Naive B cell (primary cell): ENCODE results near the gene UIMC1. TPM values are rescaled to one million over a fixed set of nuclear protein-coding genes. Genes with fewer than 3 reads are reported as not detected.
"Not testable (repeated sequence)": the region's sequence is repeated elsewhere in the genome, so short reads cannot be mapped to it uniquely, and the experiment has no call there.

Experiments
- ATAC-seq, 2 donors: fragments of 150-1000 bp; cut with Tn5 transposase; 2 replicates each; pipeline ENCODE4 v1.10.0; 2021; ENCODE audit warnings: low read depth in 2 of 2, mild to moderate bottlenecking in 2 of 2, moderate library complexity in 2 of 2
- DNase-seq: peaks from one replicate; pipeline ENCODE4 v3.0.0; 2022
- H3K27ac Mint-ChIP-seq, 6 donors: one replicate each; pipeline ENCODE4 v1.8.0; 2020 to 2022; ENCODE audit warnings: mild to moderate bottlenecking in 6 of 6, mixed read lengths in 6 of 6, moderate library complexity in 5 of 6, inconsistent platforms in 2 of 6
- H3K27me3 Mint-ChIP-seq, 3 donors: one replicate each; pipeline ENCODE4 v1.8.0; 2021 to 2022; ENCODE audit warnings: mixed read lengths in 3 of 3, mild to moderate bottlenecking in 1 of 3
- H3K36me3 Mint-ChIP-seq, 2 donors: one replicate each; pipeline ENCODE4 v1.8.0; 2020 to 2022; ENCODE audit warnings: mixed read lengths in 2 of 2, inconsistent platforms in 1 of 2, mild to moderate bottlenecking in 1 of 2
- H3K4me1 Mint-ChIP-seq, 3 donors: one replicate each; pipeline ENCODE4 v1.8.0; 2020 to 2022; ENCODE audit warnings: mixed read lengths in 3 of 3, inconsistent platforms in 1 of 3, mild to moderate bottlenecking in 1 of 3, moderate library complexity in 1 of 3
- H3K4me3 Mint-ChIP-seq, 8 donors: one replicate each; pipeline ENCODE4 v1.8.0; 2020 to 2022; ENCODE audit warnings: mild to moderate bottlenecking in 8 of 8, mixed read lengths in 8 of 8, moderate library complexity in 8 of 8, inconsistent platforms in 2 of 8
- H3K9me3 Mint-ChIP-seq, 7 donors: one replicate each; pipeline ENCODE4 v1.8.0; 2020 to 2022; ENCODE audit warnings: mixed read lengths in 7 of 7, mild to moderate bottlenecking in 5 of 7, inconsistent platforms in 2 of 7, moderate library complexity in 1 of 7
- polyA plus RNA-seq, 6 donors: library from polyadenylated mRNA; unstranded; fragments of 300-500 nt; fragmentation: Illumina TruSeq; gene quantifications; one replicate each; pipeline ENCODE4 v1.2.3, GENCODE V29; 2021; ENCODE audit warnings: low read depth in 6 of 6

UIMC1 gene
- 10 to 100 TPM; 25.0 to 39.1 (median 32.7) TPM for polyA plus RNA-seq

DNA sequence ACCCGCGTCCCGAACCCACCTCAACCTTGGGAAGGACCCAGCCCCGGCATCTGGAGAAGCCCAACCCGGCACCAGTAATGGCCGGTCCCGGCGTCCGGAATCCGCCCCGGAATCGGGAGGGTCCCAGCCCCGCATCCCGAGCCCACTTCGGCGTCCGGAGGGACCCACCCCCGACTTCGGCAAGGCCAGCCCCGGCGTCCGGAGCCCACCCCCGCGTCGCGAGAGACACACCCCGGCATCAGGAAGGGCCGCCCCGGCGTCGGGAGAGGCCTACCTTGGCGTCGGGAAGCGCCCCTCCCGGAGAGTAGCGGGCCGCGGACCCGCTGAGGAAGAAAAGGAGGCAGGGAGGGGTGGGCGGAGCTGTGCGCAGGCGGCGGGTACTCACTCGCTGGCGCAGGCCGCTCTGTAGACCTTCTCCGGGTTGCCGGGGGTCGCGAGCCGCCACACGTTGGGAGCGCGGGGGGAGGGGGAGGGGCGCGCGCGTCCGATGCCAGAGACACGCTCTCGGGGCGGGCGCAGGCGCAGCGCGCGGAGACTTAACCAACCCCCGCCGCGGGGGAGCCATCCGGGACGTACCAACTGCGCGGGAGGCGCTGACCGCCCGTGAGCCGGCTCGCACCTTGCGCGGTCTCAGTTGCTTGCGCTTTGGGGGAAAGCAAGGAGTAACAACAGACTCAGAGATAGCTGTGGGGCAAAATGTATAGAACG lies at the start of gene UIMC1:
Gene UIMC1 (minus strand): TSS at position 515 of the 708 bp plus-strand sequence. CDS start 24,164 bp downstream, outside the sequence.
- peak within 1 kb of the TSS; percentile 89 to 98 (median 94) for H3K27ac Mint-ChIP-seq
- DNase-seq = peak; percentile 88
- H3K4me3 Mint-ChIP-seq = peak within 1 kb of the TSS; percentile 91 to 97 (median 96)

DNA sequence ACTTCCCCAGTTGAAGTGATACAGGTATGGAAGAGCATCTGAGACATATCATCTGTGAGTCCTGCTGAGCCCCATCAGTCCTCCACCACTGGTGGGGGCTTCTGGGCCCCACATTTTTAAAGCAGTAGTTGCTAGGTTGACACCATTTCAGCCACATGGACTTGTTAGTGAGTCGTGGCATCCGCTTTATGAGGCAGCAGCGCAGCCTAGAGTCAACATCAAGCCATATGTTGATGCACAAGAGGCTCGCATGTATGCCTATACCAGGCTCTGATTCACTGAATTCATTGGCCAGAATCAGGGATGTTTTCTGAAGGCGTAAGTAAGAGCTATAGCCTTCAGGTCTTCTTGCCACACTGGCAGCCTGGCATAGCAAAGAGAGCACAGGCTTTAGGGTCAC lies 42.7 kb upstream of the UIMC1 start:
- Mint-ChIP-seq H3K27ac (no peak overlapping the region), H3K4me1 (no peaks in the 10 kb centered on the region), H3K27me3 (no peaks in the 10 kb centered on the region), H3K36me3 (peaks cover 7 to 23% of the 10 kb centered on the region in 2 donors), H3K4me3 (no peak overlapping the region), H3K9me3 (no peaks in the 10 kb centered on the region)
- ATAC-seq (no peak), DNase-seq (no peak)

More for the DNA sequence above, at the start of gene UIMC1:
- peak; percentile 73 to 75 for ATAC-seq
- H3K27me3 Mint-ChIP-seq = no peaks in the 10 kb centered on the region
- peaks cover 14 to 39% (median 24%) of the 10 kb centered on the region in 3 donors for H3K4me1 Mint-ChIP-seq
- no peaks in the 10 kb centered on the region for H3K36me3 Mint-ChIP-seq
- peaks cover 0 to 5% (median 4%) of the 10 kb centered on the region in 7 donors for H3K9me3 Mint-ChIP-seq

DNA sequence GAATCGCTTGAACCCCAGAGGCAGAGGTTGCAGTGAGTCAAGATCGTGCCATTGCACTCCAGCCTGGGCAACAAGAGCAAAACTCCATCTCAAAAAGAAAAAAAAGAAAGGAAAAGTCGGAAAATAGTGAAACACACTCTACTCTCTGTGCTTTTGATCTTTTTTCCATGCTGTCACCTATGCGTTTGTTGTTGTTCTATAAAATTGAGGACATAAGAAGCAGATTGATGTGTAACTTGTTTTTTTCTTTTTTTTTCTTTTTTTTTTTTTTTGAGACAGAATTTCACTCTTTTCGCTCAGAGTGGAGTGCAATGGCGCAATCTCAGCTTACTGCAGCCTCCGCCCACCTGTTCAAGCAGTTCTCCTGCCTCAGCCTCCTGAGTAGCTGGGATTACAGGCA lies 42.0 kb upstream of the UIMC1 start:
- not testable (repeated sequence) for ATAC-seq, DNase-seq, H3K9me3 Mint-ChIP-seq, H3K4me3 Mint-ChIP-seq, H3K4me1 Mint-ChIP-seq, H3K27me3 Mint-ChIP-seq, H3K27ac Mint-ChIP-seq
- H3K36me3 Mint-ChIP-seq = peaks cover 15 to 21% of the 10 kb centered on the region in 2 donors

DNA sequence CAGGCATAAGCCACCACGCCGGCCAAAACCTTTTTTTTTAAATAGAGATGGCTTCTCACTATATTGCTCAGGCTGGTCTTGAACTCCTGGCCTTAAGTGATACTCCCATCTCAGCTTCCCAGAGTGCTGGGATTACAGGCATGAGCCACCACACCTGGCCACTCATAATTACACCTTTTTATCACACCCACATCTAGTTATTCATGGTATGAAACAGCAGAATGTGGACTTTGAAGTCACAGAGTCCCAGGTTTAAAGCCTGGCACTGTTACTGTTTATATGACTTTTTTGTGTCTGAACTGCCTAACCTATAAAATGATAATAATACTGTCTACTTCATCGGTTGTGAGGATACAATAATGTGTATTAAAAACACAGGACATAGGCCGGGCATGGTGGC lies 39.1 kb upstream of the UIMC1 start:
- Mint-ChIP-seq H3K4me1 (no peaks in the 10 kb centered on the region), H3K36me3 (peaks cover 23 to 32% of the 10 kb centered on the region in 2 donors), H3K27ac (no peak overlapping the region), H3K4me3 (no peak overlapping the region), H3K9me3 (no peaks in the 10 kb centered on the region), H3K27me3 (no peaks in the 10 kb centered on the region)
- DNase-seq (no peak), ATAC-seq (no peak)

DNA sequence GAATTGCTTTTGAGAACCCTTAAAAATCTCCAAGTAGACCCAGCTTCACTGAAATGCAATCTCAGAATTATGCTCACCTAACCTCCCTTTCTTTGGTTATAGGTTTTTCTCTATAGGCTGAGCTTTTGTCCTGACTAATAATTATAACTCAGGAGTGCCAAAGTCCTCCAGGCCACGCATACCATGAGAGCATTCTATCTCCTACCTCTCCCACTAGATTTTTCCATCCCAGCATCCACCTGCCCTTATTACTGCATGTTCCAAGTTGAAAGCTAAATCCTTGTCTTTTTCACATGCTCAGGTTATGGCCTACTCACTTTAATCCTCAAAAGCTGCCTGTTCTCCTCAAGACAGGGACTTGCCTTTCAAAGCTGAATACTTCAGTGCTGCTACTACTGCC lies 38.1 kb upstream of the UIMC1 start:
- H3K4me1 Mint-ChIP-seq = no peaks in the 10 kb centered on the region
- H3K27ac Mint-ChIP-seq = no peak overlapping the region
- no peak overlapping the region for H3K4me3 Mint-ChIP-seq
- no peaks in the 10 kb centered on the region for H3K27me3 Mint-ChIP-seq
- ATAC-seq (no peak), DNase-seq (no peak)
- H3K9me3 Mint-ChIP-seq = no peaks in the 10 kb centered on the region
- H3K36me3 Mint-ChIP-seq = peaks cover 17 to 32% of the 10 kb centered on the region in 2 donors

DNA sequence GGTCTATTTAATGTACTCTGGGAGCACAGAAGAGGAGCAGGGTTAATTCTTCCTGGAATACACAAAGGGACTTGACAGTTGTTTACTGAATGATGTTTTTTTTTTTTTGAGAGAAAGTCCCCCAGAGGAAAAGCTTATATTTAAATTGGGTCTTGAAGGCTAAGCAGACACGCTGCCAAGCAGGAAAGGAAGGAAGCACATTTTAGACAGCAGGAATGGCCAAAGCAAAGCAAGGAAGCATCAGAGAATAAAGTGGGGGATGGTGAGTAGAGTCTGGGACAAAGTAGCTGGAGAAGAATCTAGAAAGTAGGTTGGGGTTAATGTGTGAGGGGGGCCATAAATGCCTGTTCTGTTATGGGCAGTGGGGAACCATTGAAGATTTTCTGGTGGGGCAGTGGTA lies 37.4 kb upstream of the UIMC1 start:
- Mint-ChIP-seq H3K4me1 (no peaks in the 10 kb centered on the region), H3K27me3 (no peaks in the 10 kb centered on the region), H3K4me3 (no peak overlapping the region), H3K36me3 (peaks cover 17 to 26% of the 10 kb centered on the region in 2 donors), H3K27ac (peak overlapping the region in 2 of 6 donors; percentile 34 to 60), H3K9me3 (no peaks in the 10 kb centered on the region)
- ATAC-seq (no peak), DNase-seq (no peak)

DNA sequence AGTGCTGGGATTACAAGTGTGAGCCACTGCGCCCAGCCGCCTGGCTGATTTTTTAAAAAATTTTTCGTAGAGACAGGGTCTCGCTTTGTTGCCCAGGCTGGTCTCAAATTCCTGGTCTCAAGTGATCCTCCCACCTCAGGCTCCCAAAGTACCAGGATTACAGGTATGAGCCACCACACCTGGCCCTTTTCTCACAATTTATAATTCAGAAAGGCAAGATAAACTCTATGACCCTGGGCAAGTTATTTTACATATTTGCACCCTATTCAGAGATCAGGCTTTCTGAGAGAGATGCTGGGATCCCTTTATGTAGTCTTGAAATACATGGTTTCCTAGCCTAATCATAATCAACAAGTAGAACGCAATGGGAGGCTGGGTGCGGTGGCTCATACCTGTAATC lies 36.5 kb upstream of the UIMC1 start:
- H3K27me3 Mint-ChIP-seq = no peaks in the 10 kb centered on the region
- ATAC-seq (no peak), DNase-seq (no peak)
- H3K36me3 Mint-ChIP-seq = peaks cover 17 to 25% of the 10 kb centered on the region in 2 donors
- H3K4me1 Mint-ChIP-seq = no peaks in the 10 kb centered on the region
- no peak overlapping the region for H3K4me3 Mint-ChIP-seq
- no peak overlapping the region for H3K27ac Mint-ChIP-seq
- H3K9me3 Mint-ChIP-seq = no peaks in the 10 kb centered on the region

DNA sequence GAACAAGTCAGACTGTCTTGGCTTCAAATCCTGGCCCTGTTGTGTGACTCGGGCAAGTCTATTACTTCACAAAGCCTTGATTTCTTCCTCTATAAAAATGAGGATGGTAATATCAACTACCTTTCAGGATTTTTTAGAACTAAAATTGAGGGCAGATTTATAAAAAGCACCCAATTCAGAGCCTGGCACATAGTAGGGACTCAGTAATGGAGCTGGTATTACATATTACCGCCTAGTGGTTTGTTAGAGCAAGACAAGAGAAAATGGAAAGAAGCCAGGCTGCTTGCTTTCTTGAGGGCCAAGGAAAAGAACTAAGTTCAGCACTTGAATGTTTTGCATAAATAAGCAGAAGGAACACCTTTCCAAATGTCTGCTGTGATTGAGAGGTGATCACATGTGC lies 35.4 kb upstream of the UIMC1 start:
- H3K4me1 Mint-ChIP-seq = no peaks in the 10 kb centered on the region
- ATAC-seq (no peak), DNase-seq (no peak)
- H3K36me3 Mint-ChIP-seq = peaks cover 17 to 21% of the 10 kb centered on the region in 2 donors
- H3K4me3 Mint-ChIP-seq = no peak overlapping the region
- no peak overlapping the region for H3K27ac Mint-ChIP-seq
- H3K9me3 Mint-ChIP-seq = no peaks in the 10 kb centered on the region
- H3K27me3 Mint-ChIP-seq = no peaks in the 10 kb centered on the region

DNA sequence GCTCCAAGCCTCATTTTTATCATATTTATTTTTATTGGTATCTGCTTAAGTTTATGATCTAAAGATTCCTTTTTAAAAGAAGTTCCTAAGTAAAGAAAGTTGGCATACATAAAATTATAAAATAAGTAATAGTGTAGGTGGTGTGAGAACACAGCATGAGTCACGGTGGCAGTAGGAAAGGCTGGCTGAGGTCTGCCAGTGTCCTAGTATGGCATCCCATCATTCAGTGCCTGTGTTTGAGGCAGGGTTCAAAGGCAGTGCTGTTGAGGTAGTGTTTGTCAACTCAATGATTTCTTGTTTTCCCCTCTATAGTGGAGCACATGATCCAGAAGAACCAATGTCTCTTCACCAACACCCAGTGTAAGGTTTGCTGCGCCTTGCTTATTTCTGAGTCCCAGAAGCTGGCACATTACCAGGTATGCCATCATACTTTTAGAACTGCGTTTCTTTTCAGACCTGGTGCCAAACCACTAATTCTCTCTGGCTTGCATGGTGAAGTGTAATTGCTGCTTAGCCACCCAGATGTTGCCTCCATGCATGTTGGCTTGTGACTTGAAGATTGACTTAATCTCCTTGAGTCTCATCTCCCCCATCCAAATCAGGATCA lies 34.3 kb upstream of the UIMC1 start:
- H3K4me3 Mint-ChIP-seq = no peak overlapping the region
- peaks cover 0 to 7% (median 6%) of the 10 kb centered on the region in 3 donors for H3K4me1 Mint-ChIP-seq
- H3K27me3 Mint-ChIP-seq = no peaks in the 10 kb centered on the region
- H3K27ac Mint-ChIP-seq = no peak overlapping the region
- ATAC-seq (no peak), DNase-seq (no peak)
- H3K9me3 Mint-ChIP-seq = no peaks in the 10 kb centered on the region
- H3K36me3 Mint-ChIP-seq = peaks cover 17 to 21% of the 10 kb centered on the region in 2 donors

DNA sequence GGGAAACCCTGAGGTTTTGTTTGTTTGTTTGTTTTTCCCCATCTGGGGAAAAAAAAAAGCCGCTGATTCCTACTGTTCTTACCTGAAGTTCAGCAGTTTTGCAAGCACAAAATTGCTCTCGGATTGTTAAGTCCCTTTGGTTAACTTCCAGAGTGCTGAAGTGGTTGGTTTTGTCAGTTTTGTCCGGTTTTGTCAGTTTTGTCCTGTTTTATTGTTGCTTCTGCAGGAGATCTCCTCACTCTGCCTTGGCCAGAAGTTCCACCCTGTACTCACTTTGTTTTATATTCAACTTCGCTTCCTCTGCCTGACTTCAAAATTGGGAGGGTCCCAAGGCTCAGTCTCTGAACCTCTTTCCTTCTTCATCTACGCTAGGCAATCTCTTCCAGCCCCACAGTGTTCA lies 30.3 kb upstream of the UIMC1 start:
- Mint-ChIP-seq H3K36me3 (peaks cover under 1 to 11% of the 10 kb centered on the region in 2 donors), H3K4me3 (no peak overlapping the region), H3K4me1 (peaks cover 10 to 12% (median 12%) of the 10 kb centered on the region in 3 donors), H3K27ac (no peak overlapping the region), H3K9me3 (no peaks in the 10 kb centered on the region), H3K27me3 (no peaks in the 10 kb centered on the region)
- no peak for ATAC-seq
- no peak for DNase-seq

DNA sequence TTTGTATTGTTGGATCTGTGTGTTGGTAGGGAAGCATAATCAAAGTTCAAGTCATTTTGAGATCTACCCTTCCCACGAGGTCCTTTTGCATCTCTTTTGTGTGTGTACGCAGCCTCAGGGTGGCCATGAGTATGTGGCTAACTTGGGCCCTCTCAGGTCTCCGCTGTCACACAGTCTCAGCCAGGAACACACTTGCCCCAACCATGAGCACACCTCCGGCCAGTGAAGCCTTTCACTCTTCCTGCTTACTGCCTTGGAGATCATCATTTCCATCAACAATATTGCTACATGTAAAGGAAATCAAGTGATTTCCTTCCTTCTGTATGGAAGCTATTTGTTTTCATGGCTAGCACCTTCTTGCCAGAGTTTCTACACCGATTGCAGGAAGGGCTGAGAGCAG lies 29.9 kb upstream of the UIMC1 start:
- peaks cover 10 to 12% (median 12%) of the 10 kb centered on the region in 3 donors for H3K4me1 Mint-ChIP-seq
- H3K27ac Mint-ChIP-seq = peak overlapping the region in 1 of 6 donors; percentile 22
- ATAC-seq (no peak), DNase-seq (no peak)
- H3K9me3 Mint-ChIP-seq = peaks cover 0 to 4% (median 3%) of the 10 kb centered on the region in 7 donors
- H3K27me3 Mint-ChIP-seq = no peaks in the 10 kb centered on the region
- H3K36me3 Mint-ChIP-seq = peaks cover 5 to 9% of the 10 kb centered on the region in 2 donors
- H3K4me3 Mint-ChIP-seq = no peak overlapping the region

DNA sequence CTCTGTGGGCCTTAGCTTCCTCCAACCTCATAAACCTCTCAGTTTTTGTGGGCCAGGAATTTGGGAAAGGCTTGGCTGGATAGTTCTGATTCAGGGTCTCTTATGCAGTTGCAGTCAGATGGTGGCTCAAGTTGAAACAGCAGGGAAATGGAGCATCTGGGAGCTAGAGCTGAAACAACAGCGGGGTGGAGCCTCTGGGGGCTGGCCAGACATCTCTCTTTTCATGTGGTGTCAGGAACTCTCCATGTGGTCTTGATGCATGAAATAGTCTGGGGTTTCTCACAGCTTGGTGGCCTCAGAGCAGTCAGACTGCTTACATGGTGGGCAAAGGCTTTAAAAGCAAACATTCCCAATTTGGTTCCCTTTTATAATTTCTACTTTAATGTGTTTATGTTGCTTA lies 29.4 kb upstream of the UIMC1 start:
- H3K27me3 Mint-ChIP-seq = no peaks in the 10 kb centered on the region
- H3K27ac Mint-ChIP-seq = peak overlapping the region in 1 of 6 donors; percentile 7
- ATAC-seq (no peak), DNase-seq (no peak)
- peaks cover 10 to 12% (median 12%) of the 10 kb centered on the region in 3 donors for H3K4me1 Mint-ChIP-seq
- peaks cover 0 to 9% (median 6%) of the 10 kb centered on the region in 7 donors for H3K9me3 Mint-ChIP-seq
- no peak overlapping the region for H3K4me3 Mint-ChIP-seq
- H3K36me3 Mint-ChIP-seq = peaks cover 8% of the 10 kb centered on the region in 2 donors

DNA sequence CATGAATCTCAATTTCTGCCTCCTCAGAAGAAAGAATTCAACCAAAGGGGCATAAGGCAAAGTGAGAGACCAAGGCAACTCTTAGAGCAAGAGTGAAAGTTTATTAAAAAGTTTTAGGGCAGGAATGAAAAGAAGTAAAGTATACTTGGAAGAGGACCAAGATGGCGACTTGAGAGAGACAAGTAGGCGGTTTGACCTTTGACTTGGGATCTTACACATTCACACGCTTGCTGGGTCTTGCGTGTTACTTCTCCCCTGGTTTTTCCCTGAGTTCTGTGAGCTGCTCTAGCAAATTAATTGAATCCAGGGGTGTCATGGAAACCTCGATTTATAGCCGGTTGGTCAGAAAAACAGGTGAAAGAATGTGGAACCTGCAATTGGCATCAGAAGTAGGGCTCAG lies 22.9 kb upstream of the UIMC1 start:
- peaks cover 11 to 16% of the 10 kb centered on the region in 2 donors for H3K36me3 Mint-ChIP-seq
- DNase-seq = no peak
- H3K27ac Mint-ChIP-seq = peak overlapping the region in 2 of 6 donors; percentile 30 to 33
- peak overlapping the region in 1 of 8 donors; percentile 30 for H3K4me3 Mint-ChIP-seq
- ATAC-seq = no peak
- no peaks in the 10 kb centered on the region for H3K27me3 Mint-ChIP-seq
- peaks cover 13 to 15% (median 14%) of the 10 kb centered on the region in 3 donors for H3K4me1 Mint-ChIP-seq
- H3K9me3 Mint-ChIP-seq = peaks cover 0 to 9% (median 6%) of the 10 kb centered on the region in 7 donors

DNA sequence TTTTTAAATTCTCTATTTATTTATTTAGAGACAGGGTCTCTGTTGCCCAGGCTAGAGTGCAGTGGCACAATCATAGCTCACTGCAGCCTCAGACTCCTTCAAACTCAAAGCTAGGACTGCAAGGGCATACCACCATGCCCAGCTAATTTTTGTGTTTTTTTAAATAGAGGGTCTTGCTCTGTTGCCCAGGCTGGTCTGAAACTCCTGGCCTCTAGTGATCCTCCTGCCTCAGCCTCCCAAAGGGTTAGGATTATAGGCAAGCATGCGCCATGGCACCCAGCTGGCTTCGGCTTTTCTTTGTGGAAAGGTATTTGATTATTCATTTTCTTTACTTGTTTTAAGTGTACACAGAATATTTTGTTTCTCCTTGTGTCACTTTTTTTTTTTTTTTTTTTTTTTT lies 21.1 kb upstream of the UIMC1 start:
- Mint-ChIP-seq H3K27ac (no peak overlapping the region), H3K27me3 (no peaks in the 10 kb centered on the region), H3K9me3 (peaks cover 0 to 9% (median 6%) of the 10 kb centered on the region in 7 donors), H3K4me3 (no peak overlapping the region), H3K36me3 (peaks cover 11 to 16% of the 10 kb centered on the region in 2 donors), H3K4me1 (peaks cover 22 to 26% (median 25%) of the 10 kb centered on the region in 3 donors)
- ATAC-seq (no peak), DNase-seq (no peak)
